ENCODE results near the gene NOL11.

NOL11 gene

GRCh38 chr17:67717624-67718324, at the start of gene NOL11:
Gene NOL11, plus strand, starts transcription at chr17:67717936. Its CDS starts 12 bp downstream, at chr17:67717948.
- H3K9me3 Mint-ChIP-seq, result peaks cover 6% of the 10 kb centered on the region
- H3K27me3 Mint-ChIP-seq, result no peaks in the 10 kb centered on the region
- peaks cover 39% of the 10 kb centered on the region for H3K36me3 Mint-ChIP-seq (ENCODE audit: low read depth)
- H3K27ac Mint-ChIP-seq, result peak within 1 kb of the TSS; percentile 99
- intact Hi-C loops (cut with micrococcal nuclease), result no loop called here
- H3K4me1 Mint-ChIP-seq (ENCODE audit: low read depth), result no peaks in the 10 kb centered on the region
- H3K4me3 Mint-ChIP-seq, result peak within 1 kb of the TSS; percentile 99

GRCh38 chr17:67671493-67671892, 46.2 kb upstream of the NOL11 start:
- Mint-ChIP-seq H3K36me3 (ENCODE audit: low read depth) (peaks cover 14% of the 10 kb centered on the region), H3K9me3 (no peaks in the 10 kb centered on the region), H3K27me3 (no peaks in the 10 kb centered on the region), H3K4me1 (ENCODE audit: low read depth) (no peaks in the 10 kb centered on the region), H3K27ac (no peak overlapping the region), H3K4me3 (no peak overlapping the region)
- intact Hi-C loops (cut with micrococcal nuclease), result no loop called here

- intact Hi-C loops (cut with micrococcal nuclease), result no loop called here
- Mint-ChIP-seq H3K27ac (no peak overlapping the region), H3K4me1 (ENCODE audit: low read depth) (no peaks in the 10 kb centered on the region), H3K36me3 (ENCODE audit: low read depth) (peaks cover 23% of the 10 kb centered on the region), H3K9me3 (no peaks in the 10 kb centered on the region), H3K4me3 (no peak overlapping the region), H3K27me3 (no peaks in the 10 kb centered on the region)
Observed at GRCh38 chr17:67672592-67673335, 45.0 kb upstream of the NOL11 start.

GRCh38 chr17:67675481-67675880, 42.3 kb upstream of the NOL11 start:
- Mint-ChIP-seq H3K4me3 (no peak overlapping the region), H3K27ac (no peak overlapping the region), H3K36me3 (ENCODE audit: low read depth) (peaks cover 14% of the 10 kb centered on the region), H3K9me3 (no peaks in the 10 kb centered on the region), H3K4me1 (ENCODE audit: low read depth) (no peaks in the 10 kb centered on the region), H3K27me3 (no peaks in the 10 kb centered on the region)
- intact Hi-C loops (cut with micrococcal nuclease), result no loop called here

- Mint-ChIP-seq H3K36me3 (ENCODE audit: low read depth) (peaks cover 14% of the 10 kb centered on the region), H3K27me3 (no peaks in the 10 kb centered on the region), H3K9me3 (no peaks in the 10 kb centered on the region), H3K27ac (no peak overlapping the region), H3K4me3 (no peak overlapping the region), H3K4me1 (ENCODE audit: low read depth) (no peaks in the 10 kb centered on the region)
- intact Hi-C loops (cut with micrococcal nuclease), result no loop called here
Observed at GRCh38 chr17:67676305-67676704, 41.4 kb upstream of the NOL11 start.

GRCh38 chr17:67678414-67678813, 39.3 kb upstream of the NOL11 start:
- Mint-ChIP-seq H3K36me3 (ENCODE audit: low read depth) (peaks cover 14% of the 10 kb centered on the region), H3K9me3 (no peaks in the 10 kb centered on the region), H3K27me3 (no peaks in the 10 kb centered on the region), H3K4me1 (ENCODE audit: low read depth) (no peaks in the 10 kb centered on the region), H3K4me3 (no peak overlapping the region), H3K27ac (no peak overlapping the region)
- intact Hi-C loops (cut with micrococcal nuclease), result no loop called here

- H3K27me3 Mint-ChIP-seq, result no peaks in the 10 kb centered on the region
- no peak overlapping the region for H3K27ac Mint-ChIP-seq
- H3K36me3 Mint-ChIP-seq (ENCODE audit: low read depth), result peaks cover 14% of the 10 kb centered on the region
- H3K4me1 Mint-ChIP-seq (ENCODE audit: low read depth), result no peaks in the 10 kb centered on the region
- intact Hi-C loops (cut with micrococcal nuclease), result no loop called here
- no peak overlapping the region for H3K4me3 Mint-ChIP-seq
- no peaks in the 10 kb centered on the region for H3K9me3 Mint-ChIP-seq
Observed at GRCh38 chr17:67679225-67679624, 38.5 kb upstream of the NOL11 start.

- no peak overlapping the region for H3K27ac Mint-ChIP-seq
- H3K27me3 Mint-ChIP-seq, result no peaks in the 10 kb centered on the region
- H3K4me3 Mint-ChIP-seq, result no peak overlapping the region
- peaks cover 14% of the 10 kb centered on the region for H3K36me3 Mint-ChIP-seq (ENCODE audit: low read depth)
- no peaks in the 10 kb centered on the region for H3K4me1 Mint-ChIP-seq (ENCODE audit: low read depth)
- intact Hi-C loops (cut with micrococcal nuclease), result no loop called here
- no peaks in the 10 kb centered on the region for H3K9me3 Mint-ChIP-seq
Observed at GRCh38 chr17:67679721-67680120, 38.0 kb upstream of the NOL11 start.

GRCh38 chr17:67680445-67681224, 37.1 kb upstream of the NOL11 start:
- intact Hi-C loops (cut with micrococcal nuclease), result no loop called here
- H3K9me3 Mint-ChIP-seq, result no peaks in the 10 kb centered on the region
- H3K27me3 Mint-ChIP-seq, result no peaks in the 10 kb centered on the region
- H3K4me1 Mint-ChIP-seq (ENCODE audit: low read depth), result no peaks in the 10 kb centered on the region
- no peak overlapping the region for H3K27ac Mint-ChIP-seq
- peaks cover 14% of the 10 kb centered on the region for H3K36me3 Mint-ChIP-seq (ENCODE audit: low read depth)
- H3K4me3 Mint-ChIP-seq, result no peak overlapping the region

GRCh38 chr17:67682196-67682595, 35.5 kb upstream of the NOL11 start:
- Mint-ChIP-seq H3K36me3 (ENCODE audit: low read depth) (peaks cover 9% of the 10 kb centered on the region), H3K4me1 (ENCODE audit: low read depth) (no peaks in the 10 kb centered on the region), H3K27me3 (no peaks in the 10 kb centered on the region), H3K27ac (no peak overlapping the region), H3K4me3 (no peak overlapping the region), H3K9me3 (no peaks in the 10 kb centered on the region)
- intact Hi-C loops (cut with micrococcal nuclease), result no loop called here

GRCh38 chr17:67685351-67685750, 32.4 kb upstream of the NOL11 start:
- Mint-ChIP-seq H3K9me3 (no peaks in the 10 kb centered on the region), H3K4me1 (ENCODE audit: low read depth) (peaks cover 7% of the 10 kb centered on the region), H3K27ac (no peak overlapping the region), H3K4me3 (no peak overlapping the region), H3K27me3 (no peaks in the 10 kb centered on the region), H3K36me3 (ENCODE audit: low read depth) (peaks cover 8% of the 10 kb centered on the region)
- intact Hi-C loops (cut with micrococcal nuclease), result loop anchor here (5.0 kb wide), 1 partner anchor 173 kb away; no protein-coding TSS in a partner anchor

- Mint-ChIP-seq H3K36me3 (ENCODE audit: low read depth) (peaks cover 8% of the 10 kb centered on the region), H3K27ac (no peak overlapping the region), H3K9me3 (no peaks in the 10 kb centered on the region), H3K4me3 (no peak overlapping the region), H3K4me1 (ENCODE audit: low read depth) (peaks cover 7% of the 10 kb centered on the region), H3K27me3 (no peaks in the 10 kb centered on the region)
- intact Hi-C loops (cut with micrococcal nuclease), result loop anchor here (5.0 kb wide), 1 partner anchor 174 kb away; no protein-coding TSS in a partner anchor
Observed at GRCh38 chr17:67686241-67686640, 31.5 kb upstream of the NOL11 start.

- Mint-ChIP-seq H3K9me3 (no peaks in the 10 kb centered on the region), H3K27ac (no peak overlapping the region), H3K27me3 (no peaks in the 10 kb centered on the region), H3K4me3 (no peak overlapping the region), H3K4me1 (ENCODE audit: low read depth) (peaks cover 7% of the 10 kb centered on the region), H3K36me3 (ENCODE audit: low read depth) (peaks cover 11% of the 10 kb centered on the region)
- intact Hi-C loops (cut with micrococcal nuclease), result loop anchor here (5.0 kb wide), 1 partner anchor 175 kb away; no protein-coding TSS in a partner anchor
Observed at GRCh38 chr17:67687511-67687910, 30.2 kb upstream of the NOL11 start.

Measured in dendritic cell treated with granulocyte-macrophage colony-stimulating factor and Interleukin-4, amounts not matched to agents 40 ng/mL and 50 ng/mL, for 4 days (primary cell).